ENCODE data around the gene CHD2.
"Not testable (repeated sequence)": the region's sequence is repeated elsewhere in the genome, so short reads cannot be mapped to it uniquely, and the experiment has no call there.

The CHD2 gene

GRCh38 chr15:92906563-92907081, 6.5 kb downstream of the CHD2 start:
- DNase-seq = no peak

- no peak for DNase-seq
Measured at GRCh38 chr15:92907229-92907628, 7.1 kb downstream of the CHD2 start.

- peak; percentile 93 for DNase-seq
Measured at GRCh38 chr15:92907896-92908712, 8.0 kb downstream of the CHD2 start.

GRCh38 chr15:92908713-92909057, 8.6 kb downstream of the CHD2 start:
- DNase-seq = no peak

- peak; percentile 83 for DNase-seq
Measured at GRCh38 chr15:92909136-92909781, 9.1 kb downstream of the CHD2 start.

- DNase-seq = no peak
Measured at GRCh38 chr15:92910451-92910850, 10.3 kb downstream of the CHD2 start.

DNA sequence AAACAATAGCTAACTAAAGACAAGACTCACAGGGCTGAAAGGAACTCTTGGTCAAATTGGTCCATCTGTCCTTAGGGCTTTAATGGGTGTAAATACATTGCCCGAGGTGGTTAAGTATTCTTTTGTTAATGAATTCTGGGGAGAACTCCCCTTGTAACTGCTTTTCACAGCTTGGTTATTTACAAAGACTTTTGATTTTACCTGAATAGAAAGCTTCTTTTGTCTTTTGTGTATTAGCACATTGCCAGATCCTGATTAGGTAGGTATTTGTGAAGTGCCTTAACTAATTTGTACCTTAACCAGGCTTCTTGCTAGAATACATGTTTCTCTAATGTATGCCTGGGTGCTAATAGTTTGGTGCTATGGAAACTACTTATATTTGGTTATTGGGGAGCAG, 14.0 kb downstream of the CHD2 start:
- no peak for DNase-seq

GRCh38 chr15:92914768-92915221, 14.7 kb downstream of the CHD2 start:
- DNase-seq = no peak

DNA sequence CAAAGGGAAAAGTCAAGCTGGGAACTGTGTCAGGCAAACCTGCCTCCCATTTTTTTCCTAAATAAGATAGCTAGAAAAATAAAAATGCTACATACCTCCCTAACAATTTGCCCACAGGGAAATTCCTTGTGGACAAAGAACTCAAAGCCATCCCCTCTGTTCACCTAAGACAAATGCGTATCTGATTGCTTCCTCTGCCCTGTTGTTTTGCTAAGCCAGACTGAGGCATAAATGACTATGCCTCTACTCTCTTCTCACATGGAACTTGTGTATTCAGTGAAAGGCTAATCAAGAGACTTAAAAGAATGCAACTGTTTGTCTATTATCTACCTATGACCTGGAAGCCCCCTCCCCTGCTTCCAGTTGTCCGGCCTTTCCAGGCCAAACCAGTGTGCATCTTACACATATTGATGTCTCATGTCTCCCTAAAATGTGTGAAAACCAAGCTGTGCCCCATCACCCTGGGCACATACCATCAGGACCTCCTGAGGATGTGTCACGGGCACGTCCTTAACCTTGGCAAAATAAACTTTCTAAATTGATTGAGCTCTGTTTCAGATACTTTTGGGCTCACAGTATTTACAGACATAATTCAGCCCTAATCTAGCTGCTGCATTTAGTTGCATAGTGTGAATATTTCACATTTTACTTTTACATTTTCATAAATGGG, 15.8 kb downstream of the CHD2 start:
- no peak for DNase-seq

DNA sequence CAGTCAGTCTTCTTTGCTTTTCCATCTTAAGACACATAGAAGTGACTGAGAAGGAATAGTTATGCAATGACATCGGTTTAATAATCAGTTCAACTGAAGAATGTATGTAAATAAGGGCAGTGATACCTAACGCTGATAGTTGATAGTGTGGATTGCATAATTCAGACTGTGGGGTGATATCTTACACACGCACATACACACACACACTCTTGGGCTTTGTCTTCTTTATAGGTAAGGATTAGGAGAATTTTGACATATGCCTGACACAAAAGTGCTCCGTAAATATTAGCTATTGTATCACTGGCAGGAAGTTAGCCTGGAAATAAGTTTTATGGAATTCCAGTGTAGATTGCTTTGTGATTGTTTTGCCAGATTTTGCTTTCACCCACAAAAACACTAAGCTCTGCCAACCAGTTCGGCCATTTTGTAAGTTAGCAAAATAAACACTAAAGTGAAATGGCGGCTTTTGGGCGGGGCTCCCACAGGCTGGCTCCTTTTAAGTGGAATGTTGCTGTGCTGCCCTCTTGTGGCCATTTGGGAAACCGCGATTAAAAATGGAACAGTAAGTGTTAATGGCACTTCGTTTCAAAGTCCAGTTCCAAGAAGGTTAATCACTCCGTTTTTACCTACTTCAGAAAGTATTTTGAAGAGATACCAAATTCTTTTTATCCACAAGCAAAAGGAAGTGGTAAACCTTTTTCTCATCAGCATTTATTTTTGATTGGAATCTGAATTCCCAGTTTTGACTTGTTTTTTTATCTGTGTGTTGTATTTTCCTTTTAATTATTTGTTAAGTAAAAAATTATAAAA, 17.7 kb downstream of the CHD2 start:
- peak; percentile 92 for DNase-seq

DNA sequence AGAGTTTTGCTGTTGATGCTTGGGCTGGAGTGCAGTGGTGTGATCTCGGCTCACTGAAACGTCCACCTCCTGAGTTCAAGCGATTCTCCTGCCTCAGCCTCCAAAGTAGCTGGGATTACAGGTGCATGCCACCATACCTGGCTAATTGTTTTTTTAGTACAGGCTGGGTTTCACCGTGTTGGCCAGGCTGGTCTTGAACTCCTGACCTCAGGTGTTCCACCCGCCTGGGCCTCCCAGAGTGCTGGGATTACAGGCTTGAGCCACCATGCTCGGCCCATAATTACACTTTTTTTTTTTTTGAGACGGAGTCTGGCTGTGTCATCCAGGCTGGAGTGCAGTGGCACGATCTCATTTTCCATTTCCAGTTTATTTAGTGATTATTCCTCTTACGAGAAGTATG, 18.8 kb downstream of the CHD2 start:
- not testable (repeated sequence) for DNase-seq

DNA sequence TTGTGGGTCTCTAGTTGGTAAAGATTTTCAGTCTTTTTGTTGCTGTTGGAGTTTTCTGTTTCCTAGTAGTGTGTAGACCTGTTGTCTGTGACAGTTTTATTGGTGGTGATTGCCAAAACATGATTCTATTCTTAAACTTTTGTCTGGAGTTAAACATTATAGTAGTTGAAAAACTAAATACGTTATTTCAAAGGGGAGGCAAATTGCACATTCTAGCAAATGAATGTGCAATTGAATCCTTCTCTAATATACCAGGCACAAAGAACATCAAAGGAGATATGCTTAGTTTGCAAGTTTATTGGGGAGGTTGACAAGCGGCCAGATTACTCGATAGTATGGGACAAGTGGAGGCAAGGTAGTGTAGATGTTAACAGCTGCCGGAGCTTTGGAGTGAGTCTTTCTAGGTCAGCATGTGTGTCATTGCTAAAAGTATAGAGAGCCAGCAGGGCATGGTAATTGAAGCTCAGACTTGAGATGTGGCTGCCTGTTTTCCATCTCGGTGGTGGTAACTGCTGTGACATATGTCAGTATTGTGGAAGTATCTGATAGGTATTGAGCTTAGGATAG, 20.6 kb downstream of the CHD2 start:
- DNase-seq = no peak

DNA sequence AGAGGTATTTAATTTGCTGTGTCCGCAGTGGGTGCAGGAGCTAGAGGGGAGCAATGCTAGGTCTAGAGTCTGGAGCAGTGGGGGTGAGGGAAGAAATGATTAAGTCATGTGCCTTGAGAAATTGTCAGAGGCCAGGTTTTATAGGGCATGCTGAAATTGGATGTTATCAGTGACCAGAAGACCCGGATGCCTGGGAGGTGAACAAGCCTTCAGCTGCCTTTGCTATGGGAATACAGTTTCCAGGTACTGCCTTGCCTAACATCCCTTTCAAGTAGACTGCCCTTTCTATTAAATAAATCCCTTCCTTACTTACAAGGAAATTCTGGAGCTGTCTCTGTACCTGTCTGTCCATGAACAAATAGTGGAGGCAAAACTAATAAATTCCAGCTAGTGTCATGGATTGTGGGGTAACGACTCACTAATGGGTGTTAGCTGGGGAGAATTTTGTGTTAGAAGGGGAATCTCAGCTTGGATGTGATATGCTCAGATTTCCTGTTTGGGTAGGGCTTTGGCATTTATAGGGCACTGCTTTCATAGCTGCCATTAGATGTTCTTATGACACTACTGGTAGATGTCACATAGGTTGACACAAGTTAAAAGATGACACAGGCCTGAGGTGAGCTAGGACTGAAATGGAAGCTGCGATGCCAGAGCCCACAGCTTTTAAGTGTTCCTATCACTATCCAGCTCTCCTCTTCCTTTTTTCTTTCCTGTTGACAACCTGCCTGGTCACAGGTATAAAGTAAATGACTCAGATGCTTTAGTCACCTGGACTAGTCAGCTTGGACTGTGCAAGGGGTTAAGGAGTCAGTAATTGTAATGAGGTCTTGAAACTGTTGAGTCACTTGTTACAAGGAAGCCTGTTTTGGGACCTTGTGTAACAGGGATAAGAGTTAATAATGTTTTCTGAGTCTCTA, 21.3 kb downstream of the CHD2 start:
- DNase-seq = peak; percentile 42

- no peak for DNase-seq
Measured at GRCh38 chr15:92922418-92923002, 22.4 kb downstream of the CHD2 start.

- DNase-seq = no peak
Measured at GRCh38 chr15:92924216-92924615, 24.1 kb downstream of the CHD2 start.

- no peak for DNase-seq
Measured at GRCh38 chr15:92925454-92925853, 25.3 kb downstream of the CHD2 start.

DNA sequence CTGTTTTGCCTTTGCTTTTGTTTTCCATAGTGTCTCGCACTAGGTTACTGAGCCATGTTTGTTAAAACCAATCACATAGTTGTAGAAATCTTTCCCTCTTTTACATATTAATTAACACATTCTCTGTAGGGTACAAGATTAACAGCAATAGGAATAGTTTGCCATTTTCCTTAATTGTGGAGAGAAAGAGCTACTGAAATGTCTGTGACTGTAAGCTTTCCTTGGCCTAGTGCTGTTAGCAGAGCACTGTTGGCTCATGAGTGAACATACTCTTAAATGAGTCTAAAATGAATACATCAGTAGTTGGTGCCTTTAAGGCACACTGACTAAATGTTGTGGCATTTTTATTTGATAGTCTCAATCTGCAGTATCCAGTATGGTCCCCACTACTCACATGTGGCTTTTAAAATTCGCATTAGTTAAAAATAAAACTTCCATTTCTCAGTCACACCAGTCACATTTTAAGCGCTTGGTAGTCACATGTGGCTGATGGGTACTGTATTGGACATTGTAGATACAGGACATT, 28.2 kb downstream of the CHD2 start:
- DNase-seq = no peak

GRCh38 chr15:92929002-92929401, 28.9 kb downstream of the CHD2 start:
- no peak for DNase-seq

- DNase-seq = peak; percentile 39
Measured at GRCh38 chr15:92930054-92930621, 30.0 kb downstream of the CHD2 start.

DNA sequence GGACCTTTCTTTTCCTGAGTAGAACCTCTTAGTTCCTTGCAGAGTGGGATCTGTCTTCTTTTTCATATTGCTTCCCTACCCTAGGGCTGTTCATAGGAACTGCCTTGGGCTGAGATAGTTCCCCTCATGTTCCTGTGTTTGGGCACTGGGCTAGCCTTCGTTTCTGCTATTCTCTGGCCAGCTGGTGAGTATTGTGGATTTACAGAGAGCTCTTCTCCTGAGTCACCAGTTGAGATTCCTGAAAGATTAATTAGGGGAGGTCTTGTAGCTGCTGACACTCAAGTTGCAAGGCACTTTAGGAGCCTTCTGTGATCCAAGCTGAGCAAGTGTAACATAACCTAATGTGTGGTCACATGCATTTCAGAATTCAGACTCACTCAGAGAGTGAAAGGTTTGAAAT, 30.7 kb downstream of the CHD2 start:
- DNase-seq = peak; percentile 90
